Measurements from ENCODE around the gene SPC25.
A peak's percentile ranks its signal among the peaks of the same experiment; 100 is the strongest.
"Not testable (repeated sequence)": the region's sequence is repeated elsewhere in the genome, so short reads cannot be mapped to it uniquely, and the experiment has no call there.

Gene SPC25

GRCh38 chr2:168901003-168901402, 10.8 kb upstream of the SPC25 start, which contains the start of gene G6PC2:
G6PC2 (plus strand) TSS chr2:168901291; CDS start chr2:168901332, 41 bp downstream.
- DNase-seq, result no peak

DNA sequence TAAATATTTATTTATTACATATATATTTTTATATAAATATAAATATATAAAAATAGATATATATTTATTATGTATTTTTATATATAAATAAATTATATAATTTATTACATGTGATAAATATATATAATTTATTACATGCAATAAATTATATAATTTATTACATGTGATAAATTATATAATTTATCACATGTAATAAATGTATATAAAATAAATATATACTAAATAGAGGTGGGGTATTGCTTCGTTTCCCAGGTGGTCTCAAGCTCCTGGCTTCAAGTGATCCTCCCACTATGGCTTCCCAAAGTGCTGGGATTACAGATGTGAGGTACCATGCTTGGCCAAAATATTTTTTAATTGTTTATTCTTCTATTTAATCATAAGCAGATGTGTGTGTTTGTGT, 7.2 kb upstream of the SPC25 start:
- no peak for DNase-seq

- no peak for DNase-seq
Observed at GRCh38 chr2:168896783-168897182, 6.6 kb upstream of the SPC25 start.

DNA sequence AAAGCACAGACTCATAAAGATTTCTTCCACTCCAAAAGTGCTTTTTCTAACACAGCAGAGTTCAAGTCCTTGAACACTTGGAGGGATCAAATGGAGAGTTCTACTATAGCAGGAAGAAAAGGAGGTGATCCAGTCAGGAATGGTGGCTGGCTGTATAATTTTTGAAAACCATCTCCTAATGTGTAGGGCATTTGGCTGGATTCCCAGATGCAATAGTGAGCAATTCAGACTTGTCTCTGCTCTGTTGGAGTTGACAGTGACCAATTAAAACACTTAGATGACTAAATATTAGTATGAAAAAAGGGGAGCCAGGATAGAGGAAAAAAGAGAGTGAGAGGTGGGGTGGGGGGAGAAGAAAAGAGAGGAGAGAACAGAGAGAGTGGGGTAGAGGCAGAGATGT, 5.5 kb upstream of the SPC25 start:
- no peak for DNase-seq

- DNase-seq, result no peak
Observed at GRCh38 chr2:168894720-168895119, 4.5 kb upstream of the SPC25 start.

DNA sequence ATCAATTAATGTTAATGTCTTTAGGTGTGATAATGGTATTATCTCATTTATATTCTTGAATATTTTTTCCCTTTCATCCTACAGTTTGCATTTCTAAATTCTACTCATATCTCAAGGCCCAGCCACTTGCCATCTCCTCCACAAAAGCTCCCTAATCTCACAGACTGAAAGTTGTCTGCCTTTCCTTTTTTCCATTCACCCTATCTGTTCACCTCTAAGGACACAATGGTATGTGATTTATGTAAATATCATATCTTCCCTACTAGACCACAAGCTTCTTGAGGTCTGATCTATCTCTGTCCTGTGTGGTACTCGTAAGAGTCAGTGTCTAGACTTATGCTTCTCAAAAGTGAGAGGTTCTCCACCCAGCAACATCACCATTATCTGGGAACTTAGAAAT, 3.9 kb upstream of the SPC25 start:
- no peak for DNase-seq

GRCh38 chr2:168892327-168892726, 2.1 kb upstream of the SPC25 start:
- DNase-seq, result no peak

DNA sequence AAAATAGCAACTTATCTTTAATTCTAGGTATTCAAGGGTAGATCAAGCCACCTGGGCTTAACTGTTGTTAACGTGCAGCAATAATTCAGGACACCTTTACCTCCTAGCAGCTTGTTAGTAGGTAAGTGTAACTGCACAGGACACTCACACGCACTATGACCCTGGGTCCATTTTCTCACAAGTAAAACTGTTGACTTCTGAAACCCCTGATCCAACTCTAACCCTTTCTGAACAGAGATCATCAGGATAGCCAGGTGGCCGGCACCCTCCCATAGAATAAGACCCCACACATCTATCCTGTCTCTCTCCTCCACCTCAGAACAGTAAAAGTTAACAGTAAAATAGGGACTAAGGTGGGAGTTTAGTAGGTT, 610 bp downstream of the SPC25 start:
- DNase-seq, result no peak

GRCh38 chr2:168884975-168885374, 5.3 kb downstream of the SPC25 start:
- DNase-seq, result no peak

- not testable (repeated sequence) for DNase-seq
Observed at GRCh38 chr2:168882163-168882562, 8.1 kb downstream of the SPC25 start.

DNA sequence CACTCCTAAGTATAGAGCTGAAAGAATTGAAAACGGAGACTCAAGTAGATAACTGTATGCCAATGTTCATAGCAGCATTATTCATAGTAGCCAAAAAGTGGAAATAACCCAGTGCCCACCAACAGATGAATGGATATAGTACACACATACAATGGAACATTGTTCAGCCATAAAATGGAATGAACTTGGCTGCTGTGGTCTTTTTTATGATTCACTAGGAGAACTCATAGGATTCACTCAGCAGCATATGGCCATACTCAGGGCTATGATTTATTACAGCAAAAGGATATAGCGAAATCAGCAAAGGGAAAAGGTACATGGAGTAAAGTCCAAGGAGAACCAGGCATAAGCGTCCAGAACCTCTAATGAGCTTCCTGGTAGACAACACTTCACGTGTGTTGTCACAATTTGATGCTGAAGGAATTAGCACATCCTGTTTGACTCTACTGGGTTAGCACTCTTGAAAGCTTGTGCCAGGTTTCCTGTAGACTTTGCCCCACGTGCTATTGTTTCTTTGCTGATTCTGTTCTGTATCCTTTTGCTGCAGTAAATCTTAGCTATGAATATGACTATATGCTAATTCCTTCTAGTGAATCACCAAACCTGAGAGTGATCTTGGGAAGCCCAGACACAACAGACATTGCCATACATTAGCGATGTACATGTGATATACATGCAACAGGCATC, 15.7 kb downstream of the SPC25 start:
- no peak for DNase-seq

DNA sequence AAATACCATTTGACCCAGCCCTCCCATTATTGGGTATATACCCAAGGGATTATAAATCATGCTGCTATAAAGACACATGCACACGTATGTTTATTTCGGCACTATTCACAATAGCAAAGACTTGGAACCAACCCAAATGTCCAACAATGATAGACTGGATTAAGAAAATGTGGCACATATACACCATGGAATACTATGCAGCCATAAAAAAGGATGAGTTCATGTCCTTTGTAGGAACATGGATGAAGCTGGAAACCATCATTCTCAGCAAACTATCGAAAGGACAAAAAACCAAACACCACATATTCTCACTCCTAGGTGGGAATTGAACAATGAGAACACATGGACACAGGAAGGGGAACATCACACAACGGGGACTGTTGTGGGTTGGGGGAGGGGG, 19.4 kb downstream of the SPC25 start:
- DNase-seq, result not testable (repeated sequence)

DNA sequence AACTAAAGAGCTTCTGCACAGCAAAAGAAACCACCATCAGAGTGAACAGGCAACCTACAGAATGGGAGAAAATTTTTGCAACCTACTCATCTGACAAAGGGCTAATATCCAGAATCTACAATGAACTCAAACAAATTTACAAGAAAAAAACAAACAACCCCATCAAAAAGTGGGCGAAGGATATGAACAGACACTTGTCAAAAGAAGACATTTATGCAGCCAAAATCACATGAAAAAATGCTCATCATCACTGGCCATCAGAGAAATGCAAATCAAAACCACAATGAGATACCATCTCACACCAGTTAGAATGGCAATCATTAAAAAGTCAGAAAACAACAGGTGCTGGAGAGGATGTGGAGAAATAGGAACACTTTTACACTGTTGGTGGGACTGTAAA, 19.9 kb downstream of the SPC25 start:
- not testable (repeated sequence) for DNase-seq

GRCh38 chr2:168867164-168867563, 23.1 kb downstream of the SPC25 start:
- DNase-seq, result not testable (repeated sequence)

DNA sequence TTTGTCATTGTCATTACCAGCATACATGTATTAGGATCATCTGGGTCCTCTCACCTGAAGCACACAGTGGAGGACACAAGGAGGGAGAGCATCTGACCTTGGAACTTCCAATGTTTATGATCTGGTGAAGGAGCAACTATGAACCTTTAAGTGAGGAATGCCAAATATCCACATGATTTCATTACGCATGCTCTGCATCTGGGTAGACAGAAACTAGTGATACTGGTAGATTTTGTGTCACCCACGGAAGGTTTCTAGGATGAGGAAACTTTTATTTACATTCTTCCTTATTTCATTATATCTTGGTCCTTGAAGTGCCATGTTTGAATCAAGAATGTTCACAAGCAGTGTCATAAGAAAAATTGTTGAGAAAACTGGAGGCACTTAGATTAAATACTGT, 32.1 kb downstream of the SPC25 start:
- DNase-seq, result no peak

- no peak for DNase-seq
Observed at GRCh38 chr2:168855601-168856000, 34.6 kb downstream of the SPC25 start.

DNA sequence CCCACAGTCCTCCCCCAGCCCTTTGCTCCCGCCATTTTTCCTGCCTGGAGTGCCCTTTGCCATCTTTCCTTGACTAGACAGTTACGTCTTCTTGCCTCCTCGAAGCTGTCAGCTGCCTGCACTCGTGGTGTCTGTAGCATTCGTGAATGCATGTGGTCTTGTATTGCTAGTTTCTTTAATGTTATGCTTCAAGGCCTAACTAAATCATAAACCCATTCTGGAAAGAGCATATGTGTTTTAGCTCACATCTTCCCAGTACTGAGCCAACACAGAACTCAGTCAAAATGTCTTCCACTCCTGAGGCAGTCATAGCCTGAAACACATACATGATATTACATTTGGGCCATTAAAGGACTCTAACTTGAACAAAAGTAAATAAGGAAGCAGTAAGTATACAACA, 35.6 kb downstream of the SPC25 start:
- no peak for DNase-seq

- no peak for DNase-seq
Observed at GRCh38 chr2:168853471-168853870, 36.8 kb downstream of the SPC25 start.

DNA sequence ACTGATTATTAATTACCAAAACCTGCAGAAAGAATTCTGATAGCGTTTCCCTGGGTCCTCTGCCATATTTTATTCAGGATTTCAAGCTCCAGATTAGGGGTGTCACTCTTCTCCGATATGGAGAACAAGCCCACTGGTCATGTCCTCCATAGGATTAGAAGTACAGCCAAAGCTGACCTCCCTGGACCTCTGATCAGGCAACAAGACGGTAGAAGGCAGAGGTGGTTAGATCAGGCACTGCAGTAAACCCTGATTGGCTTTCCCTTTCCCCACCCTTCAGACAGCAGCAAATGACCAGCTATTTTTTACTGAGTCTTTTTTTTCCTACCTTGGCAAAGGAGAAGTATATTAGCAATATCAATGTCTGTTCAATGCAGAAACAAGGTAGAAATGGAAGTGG, 37.7 kb downstream of the SPC25 start:
- no peak for DNase-seq

DNA sequence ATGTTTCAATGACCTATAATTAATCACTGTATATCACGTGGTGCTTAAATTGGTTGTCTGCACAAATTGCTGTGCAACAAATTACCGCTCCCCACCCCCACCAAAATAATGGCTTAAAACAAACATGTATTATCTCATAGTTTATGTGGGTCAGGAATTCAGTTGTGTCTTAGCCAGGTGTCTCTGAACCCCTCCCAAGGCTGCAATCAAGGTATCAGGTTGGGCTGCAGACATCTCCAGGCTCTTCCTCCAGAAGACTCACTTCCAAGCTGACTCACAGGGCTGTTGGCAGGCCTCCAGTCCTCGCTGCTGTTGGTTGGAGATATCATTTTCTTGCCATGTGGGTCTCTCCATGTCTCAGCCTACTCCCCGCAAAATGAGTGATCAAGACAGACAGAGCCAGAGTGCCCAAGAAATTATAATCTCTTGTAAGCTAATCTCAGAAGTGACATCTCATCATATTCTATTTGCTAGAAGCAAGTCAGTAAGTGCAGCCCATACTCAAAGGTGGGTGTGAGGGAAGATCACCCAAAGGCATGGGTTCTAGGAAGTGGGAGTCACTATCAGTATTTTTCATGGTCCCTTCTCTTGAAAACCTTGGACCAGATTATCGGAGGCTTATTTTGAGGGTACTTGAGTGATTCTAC, 38.4 kb downstream of the SPC25 start:
- no peak for DNase-seq

DNA sequence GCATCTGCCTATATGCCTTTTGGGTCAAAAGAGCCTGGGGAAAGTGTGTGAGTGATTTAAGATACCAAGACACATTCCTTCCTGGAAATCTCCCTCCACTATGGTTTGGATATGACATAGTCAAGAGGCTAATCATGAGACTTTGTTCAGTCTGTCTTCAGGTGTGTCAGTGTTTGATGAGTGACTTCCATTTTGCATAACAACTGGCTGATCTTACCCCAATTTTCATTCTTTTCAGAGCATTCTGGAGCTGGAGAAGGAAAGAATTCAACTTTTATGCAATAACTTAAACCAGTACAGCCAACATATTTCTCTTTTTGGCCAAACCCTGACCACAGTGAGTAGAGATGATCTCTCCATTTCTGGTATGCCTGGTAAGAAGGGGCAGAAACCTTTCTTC, 39.4 kb downstream of the SPC25 start:
- DNase-seq, result no peak

DNA sequence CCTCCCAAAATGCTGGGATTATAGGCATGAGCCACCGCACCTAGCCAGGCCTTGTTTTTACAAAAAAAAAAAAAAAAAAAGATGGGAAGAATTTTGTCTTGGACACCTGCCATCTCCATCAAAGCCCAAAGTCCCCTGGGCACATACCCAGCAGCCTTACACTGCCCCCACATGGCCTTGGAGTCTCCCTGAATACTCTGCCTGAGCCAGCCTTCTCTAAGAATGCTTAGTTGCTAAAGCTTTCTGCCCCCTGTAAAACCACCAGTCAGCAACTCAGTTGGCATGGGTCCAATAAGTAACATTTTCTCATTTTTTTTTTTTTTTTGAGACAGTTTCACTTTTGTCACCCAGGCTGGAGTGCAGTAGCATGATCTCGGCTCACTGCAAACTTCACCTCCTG, 40.6 kb downstream of the SPC25 start:
- DNase-seq, result peak; percentile 3

GRCh38 chr2:168848225-168848624, 42.0 kb downstream of the SPC25 start:
- DNase-seq, result no peak

DNA sequence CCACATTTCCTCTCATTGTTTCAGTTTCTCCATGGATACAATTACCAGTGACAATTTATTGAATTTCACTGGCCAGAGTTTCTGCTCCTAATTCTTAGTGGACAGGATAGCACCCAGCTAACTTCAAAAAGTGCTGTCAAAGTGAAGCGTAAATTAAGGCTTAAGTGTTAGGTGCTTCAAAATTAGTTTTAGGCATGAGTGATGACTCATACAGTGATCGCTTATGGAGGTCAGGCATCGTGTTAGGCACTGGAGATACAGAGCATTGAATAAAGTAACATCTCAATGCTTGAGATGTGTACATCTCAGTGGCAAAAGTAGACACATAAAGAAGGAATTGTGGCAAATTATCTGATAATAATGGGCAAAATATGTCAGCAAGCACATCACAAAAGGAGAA, 47.0 kb downstream of the SPC25 start:
- DNase-seq, result no peak

DNA sequence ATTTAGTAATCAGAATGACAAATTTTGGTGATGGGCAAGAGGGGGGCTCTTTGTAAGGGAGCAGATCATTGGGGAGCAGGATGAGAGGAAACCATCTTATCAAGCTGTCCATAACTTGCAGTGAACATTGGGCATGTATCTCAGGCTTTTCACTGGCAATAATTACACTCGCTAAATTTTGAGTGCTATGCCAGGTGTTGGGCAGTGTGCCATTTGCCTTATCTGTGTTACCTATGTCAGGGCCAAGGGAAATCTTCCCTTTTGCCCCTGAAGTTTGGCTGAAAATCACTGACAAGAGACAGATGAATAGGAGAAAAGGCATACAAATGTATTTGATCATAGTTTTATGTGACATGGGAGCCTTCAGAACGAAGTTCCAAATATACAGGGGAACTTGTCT, 48.8 kb downstream of the SPC25 start:
- no peak for DNase-seq
